OCI-M2 (cell line): ENCODE measurements around the gene PYROXD2.
"Not testable (repeated sequence)": the region's sequence is repeated elsewhere in the genome, so short reads cannot be mapped to it uniquely, and the experiment has no call there.

Experiments used
- DNase-seq: peaks from one replicate; lab custom pipeline; 2025; ENCODE audit not compliant: unreplicated experiment; lab: John Stamatoyannopoulos, UW

The PYROXD2 gene

GRCh38 chr10:98394851-98395440 is 20.0 kb downstream of the PYROXD2 start:
- no peak for DNase-seq

- DNase-seq, result no peak
Measured at GRCh38 chr10:98391578-98391991, 23.4 kb downstream of the PYROXD2 start.

GRCh38 chr10:98391065-98391464 is 23.9 kb downstream of the PYROXD2 start:
- DNase-seq, result no peak

GRCh38 chr10:98390406-98390805 is 24.6 kb downstream of the PYROXD2 start:
- no peak for DNase-seq

GRCh38 chr10:98389398-98389797 is 25.6 kb downstream of the PYROXD2 start:
- no peak for DNase-seq

- DNase-seq, result no peak
Measured at GRCh38 chr10:98388101-98388655, 26.8 kb downstream of the PYROXD2 start.

GRCh38 chr10:98384531-98385133 is 30.4 kb downstream of the PYROXD2 start:
- no peak for DNase-seq

- DNase-seq, result no peak
Measured at GRCh38 chr10:98383869-98384268, 31.1 kb downstream of the PYROXD2 start.

GRCh38 chr10:98383134-98383667 is 31.8 kb downstream of the PYROXD2 start:
- not testable (repeated sequence) for DNase-seq

- DNase-seq, result no peak
Measured at GRCh38 chr10:98382691-98383101, 32.3 kb downstream of the PYROXD2 start.

GRCh38 chr10:98380493-98381339 is 34.3 kb downstream of the PYROXD2 start:
- DNase-seq, result no peak

- no peak for DNase-seq
Measured at GRCh38 chr10:98378722-98379121, 36.3 kb downstream of the PYROXD2 start.

GRCh38 chr10:98377536-98377935 is 37.4 kb downstream of the PYROXD2 start:
- no peak for DNase-seq

GRCh38 chr10:98377001-98377400 is 38.0 kb downstream of the PYROXD2 start:
- DNase-seq, result no peak

GRCh38 chr10:98376485-98376884 is 38.5 kb downstream of the PYROXD2 start:
- DNase-seq, result no peak

- no peak for DNase-seq
Measured at GRCh38 chr10:98374217-98374985, 40.6 kb downstream of the PYROXD2 start.

- no peak for DNase-seq
Measured at GRCh38 chr10:98373260-98374040, 41.5 kb downstream of the PYROXD2 start.

GRCh38 chr10:98370831-98371820 is 43.9 kb downstream of the PYROXD2 start:
- no peak for DNase-seq

GRCh38 chr10:98369801-98370200 is 45.2 kb downstream of the PYROXD2 start:
- no peak for DNase-seq
